Measurements from ENCODE around the gene CDH15.
"Not testable (repeated sequence)": the region's sequence is repeated elsewhere in the genome, so short reads cannot be mapped to it uniquely, and the experiment has no call there.

The CDH15 gene

DNA sequence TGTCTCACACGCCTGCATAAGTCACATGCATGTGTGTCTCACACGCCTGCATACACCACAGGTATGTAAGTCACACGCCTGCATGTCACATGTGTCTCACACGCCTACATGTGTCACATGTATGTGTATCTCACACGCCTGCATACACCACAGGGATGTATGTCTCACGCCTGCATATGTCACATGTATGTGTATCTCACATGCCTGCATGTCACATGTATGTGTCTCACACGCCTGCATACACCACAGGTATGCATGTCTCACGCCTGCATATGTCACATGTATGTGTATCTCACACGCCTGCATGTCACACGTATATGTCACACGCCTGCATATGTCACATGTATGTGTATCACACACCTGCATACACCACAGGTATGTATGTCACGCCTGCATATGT, 13.8 kb upstream of the CDH15 start:
- DNase-seq = no peak

DNA sequence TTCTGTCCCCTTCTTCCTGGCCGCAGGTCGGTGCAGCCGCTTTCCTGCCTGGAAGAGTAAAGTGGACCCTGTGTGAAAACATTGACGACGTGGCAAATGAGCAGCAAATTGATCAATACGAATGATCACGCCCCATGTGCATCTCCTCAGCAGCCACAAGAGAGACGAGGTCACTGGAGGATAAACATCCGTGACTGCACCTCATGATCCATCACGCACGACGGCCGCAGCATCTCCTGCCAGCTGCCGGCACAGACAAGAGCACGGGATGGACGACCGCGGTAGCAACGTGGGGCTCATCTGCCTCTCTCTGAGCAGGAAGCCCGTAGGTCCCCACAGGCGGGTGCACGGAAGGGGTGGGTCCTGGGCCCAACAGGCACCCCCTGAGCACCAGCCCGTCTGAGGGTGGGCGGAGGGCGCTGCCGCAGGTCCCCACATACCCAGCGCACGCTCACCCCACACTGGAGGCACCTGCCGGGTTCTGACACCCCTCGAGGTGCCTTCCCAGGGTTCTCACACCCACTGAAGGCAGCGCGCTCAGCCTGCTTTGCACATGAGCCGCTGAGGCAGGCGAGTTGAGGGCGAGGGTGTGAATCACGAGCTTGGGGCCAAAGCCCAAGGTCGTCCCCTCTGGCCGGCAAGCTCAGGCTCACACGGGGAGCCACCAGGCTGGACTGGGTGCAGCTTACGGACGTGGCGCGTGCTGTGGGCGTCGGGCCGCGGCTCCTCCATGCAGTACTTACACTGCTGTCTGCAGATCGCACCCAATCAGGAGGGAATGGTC, 12.3 kb upstream of the CDH15 start:
- no peak for DNase-seq

DNA sequence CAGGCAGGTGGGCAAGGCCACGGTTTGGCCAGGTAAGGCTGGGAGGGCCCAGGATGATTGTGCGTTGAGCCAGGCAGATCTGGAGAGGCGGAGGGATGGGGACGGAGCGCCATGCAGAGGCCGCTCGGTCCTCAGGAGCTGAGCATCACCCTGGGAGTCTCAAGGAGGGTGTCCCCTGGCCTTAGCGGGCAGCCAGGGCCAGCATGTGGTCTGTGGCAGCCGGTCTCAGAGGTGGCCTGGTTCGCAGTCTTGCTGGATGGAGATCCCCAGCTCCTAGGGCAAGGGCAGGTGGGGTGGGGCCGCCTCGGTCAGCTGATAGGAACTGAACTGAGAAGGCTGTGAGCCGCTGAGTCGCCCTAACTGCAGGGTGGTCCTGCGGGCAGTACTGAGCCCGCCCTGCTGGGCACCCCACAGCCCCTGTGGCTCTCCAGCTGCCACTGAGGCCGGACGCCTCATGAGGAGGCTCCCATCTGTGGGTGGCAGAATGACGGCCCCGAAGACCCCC, 11.6 kb upstream of the CDH15 start:
- no peak for DNase-seq

DNA sequence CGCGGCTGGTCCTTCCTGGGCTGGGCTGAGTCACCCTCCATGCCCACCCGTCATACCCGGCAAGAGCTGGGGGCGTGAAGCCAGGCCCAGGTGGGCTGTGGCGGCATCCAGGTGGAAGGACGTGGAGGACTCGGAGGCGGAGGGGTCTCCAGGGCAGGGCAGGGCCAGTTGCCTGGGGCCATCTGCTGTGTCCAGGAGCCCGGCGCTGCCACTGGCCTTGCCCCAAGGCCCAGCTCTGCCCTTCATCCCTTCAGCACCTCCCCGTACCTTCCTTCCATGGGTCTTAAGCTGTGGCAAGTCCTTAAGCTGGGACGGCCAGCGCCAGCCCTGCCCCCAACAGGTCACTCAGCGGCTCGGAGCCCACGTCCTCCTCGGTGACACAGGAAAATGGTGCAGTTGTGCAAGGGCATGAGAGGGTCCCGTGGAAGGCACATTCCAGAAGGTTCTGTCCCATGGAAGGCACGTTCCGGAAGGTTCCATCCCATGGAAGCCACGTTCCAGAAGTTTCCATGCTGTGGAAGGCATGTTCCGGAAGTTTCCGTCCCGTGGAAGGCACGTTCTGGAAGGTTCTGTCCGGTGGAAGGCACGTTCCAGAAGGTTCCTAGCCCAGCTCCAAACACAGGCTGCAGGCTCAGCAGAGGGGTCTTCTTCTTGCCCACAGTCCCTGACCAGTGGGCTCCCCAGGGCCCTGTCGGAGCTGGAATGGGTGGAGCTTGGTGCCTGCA, 10.4 kb upstream of the CDH15 start:
- DNase-seq = no peak

DNA sequence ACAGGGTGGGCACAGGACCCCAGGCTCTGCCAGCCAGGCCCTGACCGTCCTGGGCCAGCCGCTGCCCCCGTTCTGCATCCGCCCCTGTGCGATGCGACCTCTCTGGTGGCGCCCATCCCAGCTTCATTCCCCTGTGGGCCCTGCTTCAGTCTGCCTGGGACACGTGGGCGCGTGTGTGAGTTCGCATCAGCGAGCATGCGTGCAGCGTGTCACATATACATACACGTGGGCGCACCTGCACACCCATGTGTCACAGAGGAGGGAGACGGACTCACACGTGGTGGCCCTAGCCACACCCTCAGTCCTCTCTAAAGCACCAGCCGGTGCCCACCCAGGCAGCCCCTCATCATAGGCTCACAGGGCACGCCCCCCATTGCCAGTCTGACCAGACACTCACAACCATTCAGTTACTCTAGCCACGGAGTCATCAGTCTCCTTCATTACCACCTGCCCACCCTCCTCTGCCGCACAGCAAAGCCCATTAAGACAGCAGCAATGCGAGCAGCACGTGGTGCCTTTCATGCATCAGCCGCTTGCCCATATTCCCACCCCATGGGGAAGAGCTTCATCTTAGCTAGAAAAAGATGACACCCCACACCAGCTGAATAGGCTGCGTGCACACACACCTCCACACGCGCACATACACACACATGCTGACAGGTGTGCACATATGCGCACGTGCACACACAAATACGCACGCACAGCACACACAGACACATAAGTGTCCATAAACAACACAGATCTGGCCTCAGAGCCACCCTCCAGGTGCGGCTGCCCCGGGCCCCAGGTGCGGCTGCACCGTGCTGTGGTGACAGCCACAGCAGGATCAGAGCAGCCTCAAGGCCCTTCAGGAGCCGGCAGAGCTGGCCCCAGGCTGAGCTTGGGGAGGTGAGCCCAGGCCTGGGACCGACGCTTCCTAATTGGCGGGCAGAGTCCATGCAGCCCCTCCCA, 9.5 kb upstream of the CDH15 start:
- DNase-seq = no peak

DNA sequence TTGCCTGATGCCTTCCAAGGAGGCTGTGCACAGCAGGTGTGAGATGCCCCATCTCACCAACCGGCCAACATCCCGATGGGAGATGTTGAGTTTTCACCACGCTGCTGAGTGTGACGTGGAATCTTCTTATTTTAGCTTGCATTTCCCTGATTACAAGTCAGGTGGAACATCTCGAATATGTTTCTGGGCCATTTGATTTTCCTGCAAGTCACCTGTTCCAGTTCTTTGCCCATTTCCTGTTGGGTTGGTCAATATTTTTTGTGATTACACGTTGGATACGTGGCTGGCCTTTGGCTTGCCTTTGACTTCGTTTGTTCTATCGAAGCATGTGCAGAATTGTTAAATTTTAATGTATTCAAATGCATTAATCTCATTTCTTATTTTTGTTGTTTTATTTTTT, 8.3 kb upstream of the CDH15 start:
- DNase-seq = no peak

DNA sequence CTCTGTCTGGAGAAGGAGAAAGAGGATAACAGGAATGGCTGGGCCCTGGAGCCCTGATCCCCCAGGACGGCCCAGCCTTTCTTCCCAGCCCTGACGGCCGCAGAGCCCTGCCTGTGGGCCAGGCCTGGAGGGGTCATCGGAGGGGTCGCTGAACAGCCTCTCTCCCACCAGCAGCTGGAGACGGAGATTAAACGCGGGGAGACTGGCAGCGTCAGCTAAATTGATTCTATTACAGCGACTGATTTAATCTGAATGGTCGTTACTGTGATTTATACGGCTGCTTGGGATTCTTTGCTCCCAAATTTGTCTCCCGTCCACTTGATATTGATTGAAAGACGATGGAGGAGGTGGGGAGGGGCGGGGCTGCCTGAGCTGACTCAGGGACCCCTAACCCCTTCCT, 7.1 kb upstream of the CDH15 start:
- no peak for DNase-seq

DNA sequence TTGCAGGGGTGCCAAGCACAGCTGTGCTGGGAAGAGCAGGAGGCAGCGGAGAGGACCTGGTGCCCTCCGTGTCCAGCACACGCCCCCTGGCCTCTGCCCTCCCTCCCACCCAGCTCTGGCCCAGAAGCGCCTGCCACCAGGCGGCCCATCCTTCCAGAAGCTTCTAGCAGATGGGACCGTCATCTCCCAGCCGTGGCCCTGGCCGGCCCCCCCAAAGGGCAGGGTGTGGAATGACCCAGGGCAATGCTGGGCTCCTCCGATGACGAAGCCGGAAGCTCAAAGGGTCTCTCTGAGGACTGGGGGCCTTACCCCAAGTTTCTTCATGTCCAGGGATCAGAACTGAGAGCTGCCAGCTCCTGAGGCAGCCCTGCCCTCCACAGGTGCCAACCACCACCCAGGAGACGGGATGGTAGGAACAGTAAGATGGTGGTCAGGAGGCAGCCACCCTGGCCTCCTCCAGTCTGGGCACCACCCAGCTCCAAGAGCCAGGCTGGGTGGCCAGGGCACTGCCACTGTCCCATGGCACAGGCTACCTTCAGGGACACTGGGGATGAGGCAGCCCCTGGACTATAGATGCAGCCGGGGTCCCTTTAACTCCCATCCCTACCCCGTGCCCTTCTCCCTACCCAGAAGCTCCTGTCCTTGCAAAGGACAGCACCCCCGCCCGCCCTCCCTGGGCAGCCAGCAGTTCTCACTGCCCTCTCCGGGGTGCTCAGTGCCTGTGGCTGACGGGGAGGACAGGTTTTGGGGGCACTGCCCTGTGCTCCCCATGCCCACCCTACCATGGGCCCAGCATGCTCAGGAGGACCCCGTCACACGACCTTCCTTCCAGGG, 6.5 kb upstream of the CDH15 start:
- DNase-seq = no peak

DNA sequence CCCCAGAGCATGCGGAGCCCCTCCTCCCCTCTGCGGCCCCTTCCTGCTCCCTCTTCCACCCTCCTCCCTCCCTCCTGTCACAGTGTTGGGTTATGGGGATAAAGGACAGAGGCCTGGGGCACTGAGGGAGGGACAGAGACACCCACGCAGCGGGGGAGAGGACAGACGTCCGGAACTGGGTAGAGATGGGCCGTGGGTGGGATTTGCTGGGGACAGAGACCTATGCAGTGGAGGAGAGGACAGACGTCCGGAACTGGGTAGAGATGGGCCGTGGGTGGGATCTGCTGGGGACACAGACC, 5.9 kb upstream of the CDH15 start:
- DNase-seq = not testable (repeated sequence)

DNA sequence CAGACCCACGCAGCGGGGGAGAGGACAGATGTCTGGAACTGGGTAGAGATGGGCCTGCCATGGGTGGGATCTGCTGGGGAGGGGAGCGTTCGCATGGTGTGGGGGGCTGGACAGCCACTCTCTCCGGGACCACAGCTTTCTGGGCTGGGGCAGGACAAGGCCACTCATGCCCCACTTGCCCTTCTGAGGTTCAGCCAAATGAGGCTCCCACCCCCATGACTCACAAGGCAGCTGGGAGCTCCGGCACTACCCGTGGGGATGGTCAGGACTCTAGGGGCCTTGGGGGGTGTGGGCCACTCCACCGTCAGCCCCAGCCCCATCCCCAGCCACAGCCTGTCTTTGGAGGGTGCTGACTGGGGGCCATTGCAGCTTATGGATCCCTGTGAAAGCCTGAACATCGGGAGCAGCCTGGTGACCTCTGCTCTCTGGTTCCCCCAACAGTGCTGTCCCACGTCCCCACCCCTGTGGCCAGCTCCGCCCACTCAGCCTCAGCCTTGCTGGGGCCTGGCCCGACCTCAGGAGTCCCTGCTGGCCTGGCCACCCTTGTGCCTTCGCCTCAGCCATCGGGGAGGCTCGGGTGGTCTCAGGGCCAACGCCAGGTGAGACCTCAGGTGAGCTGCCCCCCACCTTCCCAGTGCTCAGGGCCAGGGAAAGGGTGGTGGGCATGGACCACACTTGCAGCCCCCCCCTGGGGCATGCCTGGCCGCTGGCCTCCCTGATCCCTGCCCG, 4.7 kb upstream of the CDH15 start:
- DNase-seq = no peak

DNA sequence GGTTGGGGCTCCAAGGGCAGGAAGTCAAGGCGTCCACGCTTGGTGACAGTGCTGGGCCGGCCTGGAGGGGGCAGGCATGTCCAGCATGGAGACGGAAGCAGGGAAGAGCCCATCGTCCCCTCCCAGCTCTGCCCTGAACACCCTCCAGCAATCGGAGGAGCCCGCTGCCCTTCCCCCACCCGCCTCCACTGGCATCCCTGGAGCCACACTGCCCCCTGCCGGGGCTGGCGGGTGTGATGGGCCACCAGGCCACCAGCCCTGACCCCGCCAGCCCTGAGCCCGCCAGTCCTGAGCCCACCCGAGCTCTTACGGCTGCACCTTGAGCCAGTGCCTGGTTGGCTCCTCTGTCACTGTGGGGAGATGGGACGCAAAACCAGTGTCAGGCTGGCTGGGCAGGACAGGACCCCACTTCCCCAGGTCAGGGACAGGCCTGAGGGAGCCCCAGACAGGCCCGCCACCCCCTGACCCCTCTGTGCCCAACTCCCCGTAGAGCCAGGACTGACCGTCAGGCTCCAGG, 4.1 kb upstream of the CDH15 start:
- peak; percentile 20 for DNase-seq

DNA sequence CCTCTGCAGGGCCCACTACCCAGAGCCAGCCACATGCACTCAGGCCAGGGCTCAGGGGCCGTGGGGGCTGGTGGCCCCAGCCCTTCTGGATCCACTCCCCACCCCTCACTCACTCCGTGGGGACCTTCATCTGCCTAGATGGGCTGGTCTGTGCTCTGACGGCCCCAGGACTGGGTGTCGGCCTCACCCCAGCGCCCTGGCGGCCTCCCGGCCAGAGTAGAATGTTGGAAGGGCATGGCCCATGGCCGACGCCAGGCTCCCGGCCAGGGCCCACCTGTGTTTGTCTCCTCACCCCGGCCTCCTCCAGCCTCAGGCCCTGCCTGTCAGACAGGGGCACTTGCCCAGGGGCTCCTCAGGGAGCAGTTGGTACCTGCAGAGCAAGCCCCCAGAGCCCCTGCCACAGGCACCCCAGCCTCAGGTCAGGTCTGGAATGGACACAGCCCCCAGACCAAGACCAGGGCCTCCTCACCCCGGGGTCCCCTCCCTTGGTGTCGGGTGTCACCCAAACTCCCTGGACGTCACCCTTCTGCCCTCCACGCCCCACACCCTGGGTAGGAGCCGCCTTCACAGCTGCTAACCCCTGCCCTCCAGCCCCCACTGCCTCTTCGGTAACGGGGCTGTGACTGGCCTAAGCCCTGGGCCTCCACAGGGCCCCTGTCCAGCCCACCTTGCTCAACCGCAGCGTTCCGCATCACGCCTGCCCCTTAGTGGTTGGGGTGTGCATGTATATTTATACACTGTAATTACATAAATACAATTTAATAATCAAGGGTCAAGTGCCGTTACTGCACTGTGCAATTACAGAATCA, 3.0 kb upstream of the CDH15 start:
- no peak for DNase-seq

DNA sequence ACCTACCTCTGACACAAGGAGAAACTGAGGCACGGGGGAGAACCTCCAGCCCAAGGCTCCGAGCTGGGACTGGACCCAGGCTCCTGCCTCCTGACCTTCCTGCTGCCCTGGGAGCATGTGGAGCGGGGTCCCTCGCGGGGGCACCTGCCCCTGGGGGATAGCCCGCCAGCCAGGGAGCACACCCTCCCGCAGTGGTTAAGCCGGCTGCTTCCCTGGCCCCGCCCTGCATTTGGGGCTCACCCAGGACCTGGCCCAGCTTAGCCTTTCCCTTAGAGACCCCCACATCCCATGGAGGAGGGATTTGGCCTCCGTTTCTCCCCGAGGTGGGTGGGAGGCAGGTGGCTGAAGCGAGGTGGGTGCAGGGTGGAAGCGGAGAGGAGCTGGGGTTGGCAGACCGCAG, 1.8 kb upstream of the CDH15 start:
- no peak for DNase-seq

DNA sequence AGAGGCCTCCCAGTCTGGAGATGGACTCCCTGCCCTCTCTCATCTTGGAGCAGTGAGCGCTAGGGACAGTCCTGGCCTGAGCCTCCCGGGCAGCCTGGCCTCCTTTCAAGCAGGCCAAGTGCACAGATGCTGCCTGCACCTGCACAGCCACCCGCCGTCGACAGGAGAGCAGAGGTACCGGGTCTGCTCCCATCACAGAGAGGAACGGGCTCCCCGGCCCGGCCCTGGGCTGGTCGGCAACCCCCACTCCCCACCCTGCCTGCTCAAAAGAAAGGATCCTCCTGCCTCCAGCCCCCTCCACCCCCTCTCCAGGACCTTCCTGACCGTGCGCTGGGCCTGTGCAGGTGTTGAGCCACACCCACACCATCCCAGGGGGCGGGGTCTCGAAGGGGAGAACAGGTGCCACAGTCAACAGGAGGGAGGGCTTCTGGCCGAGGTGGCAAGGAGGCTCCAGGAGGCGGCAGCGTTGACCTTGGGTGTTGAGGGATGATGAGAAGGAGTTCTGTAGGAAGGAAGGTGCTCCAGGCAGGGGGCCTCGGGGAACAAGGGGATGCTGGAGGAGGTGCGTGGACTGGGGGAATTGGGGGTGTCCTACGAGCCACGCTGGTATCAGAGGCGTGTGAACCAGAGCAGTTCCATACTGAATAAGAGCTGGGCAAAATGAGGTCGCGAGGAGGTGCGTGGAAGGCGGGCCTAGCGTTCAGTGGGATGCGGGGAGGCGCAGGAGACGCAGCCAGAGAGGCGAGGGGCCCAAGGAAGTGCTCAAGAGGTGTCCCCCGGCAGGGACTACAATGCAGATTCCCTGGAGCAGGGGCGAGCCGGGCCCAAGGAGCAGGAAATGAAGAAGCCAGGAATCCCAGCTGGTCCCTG, 967 bp upstream of the CDH15 start:
- no peak for DNase-seq

DNA sequence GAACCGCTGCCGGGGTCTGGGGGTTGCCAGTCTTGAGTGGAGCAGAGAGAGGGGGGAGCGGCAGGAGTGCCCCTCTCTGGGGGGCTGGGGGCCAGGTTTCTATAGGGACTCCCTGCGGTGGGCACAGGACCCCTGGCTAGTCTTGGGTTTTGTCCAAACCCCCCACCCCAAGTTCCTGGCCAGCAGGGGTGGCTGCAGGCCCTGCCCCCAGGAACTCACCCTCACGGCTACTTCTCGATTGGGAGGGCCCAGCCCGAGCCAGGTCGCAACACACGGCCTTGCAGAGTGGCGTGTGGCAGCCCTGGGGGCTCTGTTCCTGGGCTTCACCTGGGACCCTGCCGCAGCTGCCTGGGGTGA, 601 bp downstream of the CDH15 start:
- no peak for DNase-seq

DNA sequence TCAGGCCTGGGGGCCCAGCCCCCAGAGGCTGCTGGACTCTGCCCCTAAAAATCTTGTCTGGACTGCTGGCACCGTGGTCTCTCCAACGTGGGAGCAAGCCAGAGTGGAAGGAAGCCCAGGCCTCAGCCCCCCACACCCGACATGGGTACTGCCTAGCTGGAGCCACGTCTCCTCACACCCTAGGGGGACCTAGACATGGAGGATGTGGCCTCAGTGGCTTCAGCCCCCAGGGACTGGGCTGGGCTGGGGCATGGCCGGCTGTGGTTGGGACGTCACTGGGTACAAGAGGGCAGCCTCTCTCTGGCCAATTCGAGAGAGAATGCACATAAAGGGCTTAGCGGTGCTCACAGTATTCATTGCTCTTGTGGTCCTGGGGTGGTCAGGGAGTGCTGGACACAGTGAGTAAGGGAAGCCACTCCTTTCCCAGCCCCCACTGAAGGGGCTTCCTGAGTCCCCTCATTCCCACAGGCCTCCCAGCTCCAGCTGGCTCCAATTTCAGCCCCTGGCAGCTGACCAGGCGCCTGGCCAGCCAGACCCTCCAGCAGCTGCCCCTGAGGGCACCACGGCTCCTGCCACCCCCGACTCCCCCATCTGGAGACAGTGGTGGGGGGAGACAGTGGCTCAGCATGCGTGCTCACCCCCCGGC, 1.1 kb downstream of the CDH15 start:
- no peak for DNase-seq

DNA sequence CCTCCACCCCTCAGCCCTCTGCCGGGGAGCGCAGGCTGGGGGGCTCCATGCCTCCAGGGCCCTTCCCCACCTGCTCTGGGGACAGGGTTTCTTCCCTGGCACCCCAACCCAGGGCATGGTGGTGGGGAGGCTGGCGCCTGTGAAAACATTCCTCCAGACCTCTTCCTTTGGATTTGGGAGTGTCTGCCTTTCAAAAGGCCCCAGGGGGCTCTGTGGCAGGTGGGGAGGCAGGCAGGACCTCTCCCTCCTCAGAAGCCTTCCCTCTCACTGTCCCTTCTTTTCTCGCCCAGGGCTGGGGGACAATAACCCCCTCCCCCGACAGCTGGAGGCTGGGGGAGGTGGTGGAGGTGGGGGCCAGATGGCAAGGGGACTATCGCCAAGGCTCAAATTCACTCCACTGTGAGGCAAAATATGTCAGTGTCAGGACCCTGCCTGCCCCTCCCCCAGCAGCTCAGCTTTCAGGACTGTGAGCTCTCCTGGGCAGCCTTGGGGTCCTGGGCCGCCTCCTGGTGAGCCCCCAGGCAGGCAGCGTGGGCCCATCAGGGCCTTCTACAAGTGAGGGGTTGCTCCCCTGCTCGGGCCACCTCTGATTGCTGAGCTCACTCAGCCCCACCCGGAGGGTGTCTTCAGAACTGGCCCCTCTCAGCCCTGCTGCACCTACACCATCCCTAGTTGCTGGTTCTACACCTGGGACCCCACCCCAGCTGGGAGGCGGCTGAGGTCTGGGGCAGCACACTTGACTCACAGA, 1.8 kb downstream of the CDH15 start:
- no peak for DNase-seq

DNA sequence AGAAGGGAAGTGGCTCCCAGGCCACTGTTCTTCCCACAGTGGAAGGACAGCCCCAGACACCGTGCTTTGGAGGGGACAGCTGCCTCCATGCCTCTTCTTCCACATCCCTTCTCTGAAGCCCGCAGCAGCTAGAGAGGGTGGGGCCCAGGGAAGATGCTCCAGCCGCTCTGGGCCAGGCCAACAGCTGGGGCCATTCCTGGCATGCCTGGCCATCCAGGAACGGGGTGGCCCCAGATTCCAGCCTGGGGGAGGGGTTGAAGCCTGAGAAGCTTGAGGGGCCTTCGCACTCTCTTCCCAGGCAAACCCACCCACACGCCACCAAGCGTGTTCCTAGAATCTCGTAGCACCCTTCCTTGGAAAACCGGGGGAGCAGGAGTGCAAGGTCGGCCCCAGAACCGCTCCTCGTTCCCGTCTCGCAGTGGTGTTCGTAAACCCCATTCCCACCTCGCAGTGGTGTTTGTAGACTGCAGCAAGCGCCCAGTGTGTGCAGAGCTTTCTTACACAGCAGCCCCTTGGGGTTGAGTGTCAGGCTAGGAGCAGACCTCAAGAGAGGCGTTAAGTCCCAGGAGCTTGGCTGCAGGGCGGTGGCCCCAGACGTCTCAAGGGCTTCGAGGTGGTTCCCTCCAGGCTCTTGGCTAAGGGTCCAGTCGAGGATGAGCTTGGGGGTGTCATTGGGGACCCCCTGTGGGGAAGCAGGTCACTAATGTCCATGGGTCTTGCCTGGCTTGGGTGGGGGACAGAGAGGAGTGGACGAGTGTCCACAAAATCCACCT, 2.7 kb downstream of the CDH15 start:
- DNase-seq = no peak
